SU-DHL-6 (cell line): ENCODE data around the gene UNC5B.

Source experiments
- H2AFZ ChIP-seq: fragments of 200-600 bp; sonication (generic); 2 replicates; pipeline ENCODE4 v1.6.1; 2014; ENCODE audit warnings: low read depth, mild to moderate bottlenecking, moderate library complexity, mixed read lengths, antibody characterized with exemption, low read length; ENCODE audit not compliant: severe bottlenecking
- H3F3A ChIP-seq: fragments of 200-600 bp; shearing (Covaris generic); 2 replicates; pipeline ENCODE4 v1.6.0; 2016; ENCODE audit warnings: antibody characterized with exemption, mild to moderate bottlenecking; ENCODE audit not compliant: insufficient read depth
- H3K27ac ChIP-seq: fragments of 200-600 bp; sonication (generic); 2 replicates; pipeline ENCODE4 v1.5.1; 2016; ENCODE audit warnings: low read depth, mild to moderate bottlenecking, low read length, moderate library complexity, mixed read lengths
- H3K27me3 ChIP-seq: fragments of 200-600 bp; sonication (generic), shearing (Covaris generic); 2 replicates; pipeline ENCODE4 v1.6.0; 2014; ENCODE audit warnings: mild to moderate bottlenecking, low read length
- H3K36me3 ChIP-seq: fragments of 200-600 bp; sonication (generic); 2 replicates; pipeline ENCODE4 v1.6.1; 2014; ENCODE audit warnings: mild to moderate bottlenecking, low read length, mixed read lengths
- H3K4me2 ChIP-seq: fragments of 300-600, 200-600 bp; shearing (Covaris generic), sonication (generic); 2 replicates; pipeline ENCODE4 v1.6.0; 2014; ENCODE audit warnings: low read length, low read depth, mild to moderate bottlenecking; ENCODE audit not compliant: poor library complexity, severe bottlenecking
- H3K4me3 ChIP-seq: fragments of 200-600 bp; sonication (generic); 2 replicates; pipeline ENCODE4 v1.5.1; 2014; ENCODE audit warnings: antibody characterized with exemption, low read length, mild to moderate bottlenecking, mixed read lengths; ENCODE audit not compliant: insufficient read depth, poor library complexity, severe bottlenecking
- H3K79me2 ChIP-seq: fragments of 200-600 bp; sonication (generic); 2 replicates; pipeline ENCODE4 v1.6.1; 2014; ENCODE audit warnings: mild to moderate bottlenecking, low read length, moderate library complexity; ENCODE audit not compliant: insufficient read depth
- H3K9ac ChIP-seq: fragments of 200-600 bp; sonication (generic); 2 replicates; pipeline ENCODE4 v1.7.0; 2014; ENCODE audit warnings: mild to moderate bottlenecking, low read length
- H3K9me2 ChIP-seq: fragments of 200-600 bp; sonication (generic); replicated peaks from 2 replicates; pipeline ENCODE4 v1.6.1; 2014; ENCODE audit warnings: low read length; ENCODE audit not compliant: insufficient read depth
- H3K9me3 ChIP-seq: fragments of 200-600 bp; sonication (generic); 2 replicates; pipeline ENCODE4 v1.6.1; 2014; ENCODE audit warnings: low read length, mixed read lengths; ENCODE audit not compliant: insufficient read depth
- H4K20me1 ChIP-seq: fragments of 200-600 bp; sonication (generic); 2 replicates; pipeline ENCODE4 v1.6.1; 2014; ENCODE audit warnings: low read depth, mild to moderate bottlenecking, antibody characterized with exemption, low read length, moderate library complexity, mixed read lengths
- EZH2phosphoT487 ChIP-seq: fragments of 200-600 bp; sonication (generic), shearing (Covaris generic); conservative IDR thresholded peaks from 2 replicates; pipeline ENCODE4 v1.6.1; 2018; ENCODE audit warnings: mild to moderate bottlenecking, antibody characterized with exemption, low read length, moderate library complexity, mixed read lengths
- TF ChIP-seq, protein P1 (sequence below): fragments of 200-600 bp; sonication (generic); IDR thresholded peaks from one replicate; pipeline ENCODE4 v1.5.1; 2017; ENCODE audit warnings: antibody characterized with exemption, mild to moderate bottlenecking, low read length, moderate library complexity; ENCODE audit not compliant: insufficient read depth, poor library complexity, severe bottlenecking

Gene UNC5B

DNA sequence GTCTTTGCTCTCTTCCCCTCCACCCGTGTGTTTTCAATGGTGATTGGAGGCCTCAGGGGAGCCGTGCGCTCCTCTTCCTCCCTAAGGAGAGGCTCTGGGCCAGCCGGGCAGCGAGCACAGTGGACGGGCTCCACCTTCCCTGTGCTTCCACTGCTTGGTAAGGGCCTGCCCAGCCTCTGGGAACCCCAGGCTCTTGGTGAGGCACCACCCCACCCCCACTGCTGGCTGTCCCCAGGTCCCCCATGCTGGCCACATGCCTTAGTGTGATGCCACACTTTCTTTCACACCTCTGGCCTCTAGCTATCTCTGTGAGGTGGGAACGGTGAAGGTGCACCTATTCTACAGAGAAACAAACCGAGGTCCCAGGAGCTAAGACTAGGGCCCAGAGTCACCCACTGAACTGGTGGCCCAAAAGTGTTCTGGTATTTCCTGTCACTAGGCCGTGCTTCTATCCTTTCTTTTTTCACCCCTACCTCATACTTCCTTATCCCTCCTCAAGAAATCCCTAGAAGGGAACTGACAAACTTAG is 53.3 kb downstream of the UNC5B start:
- Histone ChIP-seq H3K4me3 (no peak overlapping the region), H3F3A (no peaks in the 10 kb centered on the region), H3K9me2 (no peaks in the 10 kb centered on the region), H3K27me3 (no peaks in the 10 kb centered on the region), H2AFZ (no peak overlapping the region), H3K9ac (no peak overlapping the region), H3K27ac (no peak overlapping the region), H3K79me2 (no peaks in the 10 kb centered on the region), H4K20me1 (no peaks in the 10 kb centered on the region), H3K9me3 (no peaks in the 10 kb centered on the region), H3K4me2 (no peak overlapping the region), H3K36me3 (no peaks in the 10 kb centered on the region)
- TF ChIP-seq, protein P1, sequence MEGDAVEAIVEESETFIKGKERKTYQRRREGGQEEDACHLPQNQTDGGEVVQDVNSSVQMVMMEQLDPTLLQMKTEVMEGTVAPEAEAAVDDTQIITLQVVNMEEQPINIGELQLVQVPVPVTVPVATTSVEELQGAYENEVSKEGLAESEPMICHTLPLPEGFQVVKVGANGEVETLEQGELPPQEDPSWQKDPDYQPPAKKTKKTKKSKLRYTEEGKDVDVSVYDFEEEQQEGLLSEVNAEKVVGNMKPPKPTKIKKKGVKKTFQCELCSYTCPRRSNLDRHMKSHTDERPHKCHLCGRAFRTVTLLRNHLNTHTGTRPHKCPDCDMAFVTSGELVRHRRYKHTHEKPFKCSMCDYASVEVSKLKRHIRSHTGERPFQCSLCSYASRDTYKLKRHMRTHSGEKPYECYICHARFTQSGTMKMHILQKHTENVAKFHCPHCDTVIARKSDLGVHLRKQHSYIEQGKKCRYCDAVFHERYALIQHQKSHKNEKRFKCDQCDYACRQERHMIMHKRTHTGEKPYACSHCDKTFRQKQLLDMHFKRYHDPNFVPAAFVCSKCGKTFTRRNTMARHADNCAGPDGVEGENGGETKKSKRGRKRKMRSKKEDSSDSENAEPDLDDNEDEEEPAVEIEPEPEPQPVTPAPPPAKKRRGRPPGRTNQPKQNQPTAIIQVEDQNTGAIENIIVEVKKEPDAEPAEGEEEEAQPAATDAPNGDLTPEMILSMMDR: no peak
- no peak for TF ChIP-seq EZH2phosphoT487

DNA sequence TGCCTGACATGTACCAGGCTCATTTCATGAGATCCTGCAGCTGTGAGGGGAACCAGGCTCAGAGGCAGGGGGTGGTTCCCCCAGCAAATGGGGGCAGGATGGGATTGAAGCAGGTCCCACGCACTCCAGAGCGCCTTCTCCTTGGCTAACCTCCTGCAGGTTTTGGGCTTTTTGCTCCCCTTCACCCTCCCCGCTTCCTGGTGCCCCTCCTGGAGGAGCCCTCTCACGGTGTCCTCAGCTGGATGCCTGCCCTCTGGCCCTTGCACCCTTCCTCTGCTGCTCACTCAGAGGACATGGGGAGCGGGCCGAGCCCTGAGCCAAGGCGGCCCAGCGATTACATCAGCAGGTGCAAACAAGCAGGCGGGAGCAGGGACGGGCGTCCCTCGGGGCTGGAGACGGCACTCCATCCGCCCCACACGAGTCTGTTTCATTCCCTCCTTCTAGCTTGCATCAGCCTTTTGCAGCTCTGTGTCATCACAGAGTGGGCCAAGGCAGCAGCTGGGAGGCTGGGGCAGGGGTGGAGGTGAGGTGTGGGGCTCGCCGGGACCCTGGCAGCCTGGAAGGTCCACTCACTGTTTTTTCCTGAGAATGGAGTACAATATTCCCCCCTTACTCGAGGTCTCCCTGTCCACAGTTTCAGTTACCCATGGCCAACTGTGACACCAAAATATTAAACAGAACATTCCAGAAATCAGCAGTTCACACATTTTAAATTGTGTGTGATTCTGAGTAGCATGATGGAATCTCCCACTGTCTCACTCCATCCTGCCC is 54.0 kb downstream of the UNC5B start:
- Histone ChIP-seq H2AFZ (no peak overlapping the region), H3K4me3 (no peak overlapping the region), H4K20me1 (no peaks in the 10 kb centered on the region), H3F3A (no peaks in the 10 kb centered on the region), H3K9me2 (no peaks in the 10 kb centered on the region), H3K9ac (no peak overlapping the region), H3K27me3 (no peaks in the 10 kb centered on the region), H3K4me2 (no peak overlapping the region), H3K27ac (no peak overlapping the region), H3K9me3 (no peaks in the 10 kb centered on the region), H3K79me2 (no peaks in the 10 kb centered on the region), H3K36me3 (no peaks in the 10 kb centered on the region)
- TF ChIP-seq EZH2phosphoT487: no peak
- TF ChIP-seq, protein P1: no peak

DNA sequence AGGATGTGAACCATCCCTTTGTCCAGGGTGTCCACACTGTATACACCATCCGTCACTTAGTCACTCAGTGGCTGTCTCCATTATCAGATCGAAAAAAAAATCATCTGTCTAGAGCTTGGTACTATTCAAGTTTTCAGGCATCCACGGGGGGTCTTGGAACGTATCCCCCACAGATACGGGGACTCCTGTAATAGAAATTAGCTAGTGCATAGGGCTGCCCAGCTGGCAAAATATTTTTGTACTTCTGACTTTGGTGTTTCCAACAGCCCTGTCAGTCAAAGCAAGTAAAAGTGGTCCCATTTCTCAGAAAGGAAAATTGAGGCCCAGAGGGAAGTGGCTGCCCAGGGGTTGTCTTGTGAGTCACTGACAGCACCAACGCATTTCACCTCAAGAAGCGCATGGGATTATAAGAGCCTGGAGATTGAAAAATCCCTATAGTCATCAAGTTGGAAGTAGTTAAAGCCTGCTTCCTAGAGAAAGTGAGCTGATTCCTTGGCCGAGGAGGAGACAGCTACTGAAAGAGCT is 54.6 kb downstream of the UNC5B start:
- H3K9ac ChIP-seq: no peak overlapping the region
- H3K27ac ChIP-seq: no peak overlapping the region

More for the DNA sequence above, 54.6 kb downstream of the UNC5B start:
- no peaks in the 10 kb centered on the region for H3K79me2 ChIP-seq
- no peak for TF ChIP-seq EZH2phosphoT487
- TF ChIP-seq, protein P1: no peak
- no peaks in the 10 kb centered on the region for H3F3A ChIP-seq
- no peak overlapping the region for H3K4me3 ChIP-seq
- no peaks in the 10 kb centered on the region for H3K27me3 ChIP-seq
- H4K20me1 ChIP-seq: no peaks in the 10 kb centered on the region
- H3K36me3 ChIP-seq: no peaks in the 10 kb centered on the region
- no peaks in the 10 kb centered on the region for H3K9me2 ChIP-seq
- no peaks in the 10 kb centered on the region for H3K9me3 ChIP-seq
- no peak overlapping the region for H3K4me2 ChIP-seq
- H2AFZ ChIP-seq: no peak overlapping the region
